Stimulated activated memory B cell treated with anti-CD40 and anti-IgM and Interleukin-4, amounts not matched to agents 10 μg/mL and 1 μg/mL and 100 μg/mL, for 72 hours (primary cell): ENCODE results near the gene PKNOX1.
"Not testable (repeated sequence)": the region's sequence is repeated elsewhere in the genome, so short reads cannot be mapped to it uniquely, and the experiment has no call there.

Experiments used
- ATAC-seq: fragments of 150-1000 bp; cut with Tn5 transposase; 2 replicates; pipeline ENCODE4 v1.10.0; 2021
- H3K27ac Mint-ChIP-seq: one replicate; pipeline ENCODE4 v1.8.0; 2022; ENCODE audit warnings: mild to moderate bottlenecking, mixed read lengths
- H3K27me3 Mint-ChIP-seq: one replicate; pipeline ENCODE4 v1.8.0; 2022; ENCODE audit warnings: mixed read lengths
- H3K36me3 Mint-ChIP-seq: one replicate; pipeline ENCODE4 v1.8.0; 2022; ENCODE audit warnings: mixed read lengths
- H3K4me1 Mint-ChIP-seq: one replicate; pipeline ENCODE4 v1.8.0; 2022; ENCODE audit warnings: mixed read lengths
- H3K4me3 Mint-ChIP-seq: one replicate; pipeline ENCODE4 v1.8.0; 2022; ENCODE audit warnings: mild to moderate bottlenecking, moderate library complexity, mixed read lengths
- H3K9me3 Mint-ChIP-seq: one replicate; pipeline ENCODE4 v1.8.0; 2022; ENCODE audit warnings: mixed read lengths

PKNOX1 gene

DNA sequence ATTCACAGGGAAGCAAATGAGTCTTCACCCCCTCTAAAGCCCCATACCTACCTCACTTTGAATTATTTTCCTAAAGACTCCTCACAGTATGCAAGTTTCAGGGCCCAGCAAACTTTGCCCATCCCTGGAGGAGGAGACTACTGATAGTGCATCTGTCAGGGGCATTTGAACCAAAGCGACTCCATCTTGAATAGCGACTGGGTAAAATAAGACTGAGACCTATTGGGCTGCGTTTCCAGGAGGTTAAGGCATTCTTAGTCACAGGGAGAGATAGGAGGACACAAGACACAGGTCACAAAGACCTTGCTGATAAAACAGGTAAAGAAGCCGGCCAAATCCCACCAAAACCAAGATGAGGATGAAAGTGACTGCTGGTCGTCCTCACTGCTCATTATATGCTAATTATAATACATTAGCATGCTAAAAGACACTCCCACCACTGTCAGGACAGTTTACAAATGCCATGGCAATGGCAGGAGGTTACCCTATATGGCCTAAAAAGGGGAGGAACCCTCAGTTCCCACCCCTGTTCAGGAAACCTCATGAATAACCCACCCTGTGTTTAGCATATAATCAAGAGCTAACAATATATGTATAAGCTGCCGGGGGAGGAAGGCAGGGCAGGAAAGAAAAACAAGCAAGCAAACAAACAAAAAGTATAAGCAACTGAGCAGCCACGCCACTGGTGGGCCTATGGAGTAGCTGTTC lies 3.3 kb upstream of the PKNOX1 start:
- H3K27me3 Mint-ChIP-seq = no peaks in the 10 kb centered on the region
- H3K36me3 Mint-ChIP-seq = no peaks in the 10 kb centered on the region
- no peak overlapping the region for H3K27ac Mint-ChIP-seq
- H3K4me3 Mint-ChIP-seq = no peak overlapping the region
- no peak for ATAC-seq
- H3K9me3 Mint-ChIP-seq = no peaks in the 10 kb centered on the region
- H3K4me1 Mint-ChIP-seq = peaks cover 8% of the 10 kb centered on the region

DNA sequence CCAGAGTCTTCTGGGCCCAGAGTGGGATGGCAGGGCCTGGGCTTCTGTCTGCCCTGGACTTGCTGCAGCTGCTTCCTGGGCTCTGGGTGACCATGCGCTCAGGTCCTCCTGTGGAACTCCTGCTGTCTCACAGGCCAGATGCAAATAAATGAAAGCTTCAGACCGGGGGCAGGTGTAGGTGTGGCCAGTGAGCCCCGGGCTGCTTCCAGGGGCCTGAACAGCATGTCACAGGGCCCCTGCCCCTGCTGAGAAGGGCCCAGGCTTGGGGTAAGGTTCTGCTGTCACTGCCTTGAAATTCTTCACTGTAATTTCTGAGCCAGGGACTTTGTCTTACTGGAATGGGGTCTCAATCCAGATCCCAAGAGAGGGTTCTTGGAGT lies 2.5 kb upstream of the PKNOX1 start:
- Mint-ChIP-seq H3K4me1 (peaks cover 15% of the 10 kb centered on the region), H3K27me3 (no peaks in the 10 kb centered on the region), H3K4me3 (no peak overlapping the region), H3K36me3 (no peaks in the 10 kb centered on the region), H3K27ac (no peak overlapping the region), H3K9me3 (no peaks in the 10 kb centered on the region)
- no peak for ATAC-seq

DNA sequence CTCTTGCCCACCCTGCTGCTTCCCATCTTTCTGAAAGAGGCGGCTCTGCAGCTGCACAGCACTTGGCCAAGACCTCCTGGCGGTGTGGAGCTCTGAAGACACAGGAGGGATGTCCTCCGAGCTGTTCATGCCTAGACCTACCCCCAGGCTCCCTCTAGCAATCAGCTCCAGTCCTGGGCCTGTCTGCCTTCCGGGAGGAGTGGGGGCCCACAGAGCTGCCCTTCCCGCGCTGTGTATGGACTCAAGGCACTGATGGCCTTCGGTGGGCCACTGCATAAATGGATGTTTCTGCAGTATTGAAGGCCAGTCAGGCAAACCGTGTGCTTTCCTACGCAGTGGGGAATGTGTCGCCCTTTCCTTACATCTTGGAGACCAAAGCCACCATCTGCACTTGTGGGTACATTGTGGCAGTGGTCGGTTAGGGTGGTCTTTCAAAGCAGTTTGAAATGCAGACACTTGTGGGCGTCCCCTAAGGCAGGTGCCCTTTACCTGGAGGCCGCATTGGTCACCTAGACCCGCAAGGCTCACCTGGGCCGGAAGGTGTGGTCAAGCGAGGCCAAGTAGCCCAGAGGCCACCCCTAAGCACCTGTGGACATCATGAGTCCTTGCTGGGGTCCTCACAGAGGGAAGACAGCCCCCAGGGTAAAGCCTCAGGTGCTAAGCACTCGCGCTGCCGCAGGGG lies 912 bp upstream of the PKNOX1 start:
- Mint-ChIP-seq H3K27me3 (no peaks in the 10 kb centered on the region), H3K9me3 (no peaks in the 10 kb centered on the region), H3K4me3 (peak overlapping the region; percentile 77), H3K36me3 (peaks cover 6% of the 10 kb centered on the region), H3K27ac (peak overlapping the region; percentile 81), H3K4me1 (peaks cover 24% of the 10 kb centered on the region)
- no peak for ATAC-seq

DNA sequence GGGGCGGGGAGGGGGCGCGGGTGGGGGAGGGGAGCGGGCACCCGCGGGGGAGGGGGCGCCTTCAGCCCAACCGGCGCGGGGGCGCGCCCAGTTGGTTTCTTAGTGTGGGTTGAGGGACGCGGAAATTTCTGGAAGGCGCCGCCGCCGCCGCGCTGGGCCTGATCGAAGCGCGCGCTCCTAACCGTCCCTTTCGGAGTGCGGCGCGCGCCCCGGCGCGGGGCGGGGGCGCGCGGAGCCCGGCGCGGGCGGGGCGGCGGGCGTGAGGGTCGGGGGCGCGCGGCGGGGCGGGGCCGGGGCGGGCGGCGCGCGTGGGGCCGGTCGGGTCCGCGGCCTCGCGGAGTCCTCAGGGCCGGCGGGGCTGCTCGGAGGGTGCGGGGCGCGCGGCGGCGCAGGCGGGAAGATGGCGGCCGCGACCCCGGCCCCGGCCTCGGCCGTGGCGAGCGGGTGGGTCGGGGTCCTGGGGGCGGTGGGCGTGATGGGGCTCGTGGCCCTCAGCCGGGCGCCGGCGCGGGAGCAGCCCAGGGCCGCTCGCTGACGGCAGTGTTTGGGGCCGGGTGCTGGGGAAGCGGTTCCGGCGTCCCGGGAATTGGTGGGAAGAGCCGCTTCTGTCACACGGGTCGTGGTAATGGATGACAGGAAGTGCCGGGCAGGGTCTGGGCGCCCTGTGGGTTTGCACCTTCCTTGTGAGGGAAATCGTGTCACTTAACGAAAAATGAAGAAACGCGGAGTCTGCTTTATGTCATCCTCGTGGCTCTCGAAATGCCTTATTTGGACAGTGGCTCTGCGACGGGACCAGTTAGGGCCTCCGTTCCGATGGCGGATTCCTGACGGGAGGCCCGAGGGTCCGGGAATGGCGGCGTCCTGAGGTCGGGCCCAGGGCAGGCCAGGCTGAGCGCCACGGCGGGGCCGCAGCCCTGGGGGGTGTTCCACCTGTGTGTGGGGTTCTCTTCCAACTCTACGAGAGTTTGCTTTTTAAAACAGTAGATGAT lies 764 bp downstream of the PKNOX1 start:
- H3K9me3 Mint-ChIP-seq = no peaks in the 10 kb centered on the region
- peaks cover 12% of the 10 kb centered on the region for H3K36me3 Mint-ChIP-seq
- no peaks in the 10 kb centered on the region for H3K27me3 Mint-ChIP-seq
- H3K4me1 Mint-ChIP-seq = peaks cover 29% of the 10 kb centered on the region
- H3K4me3 Mint-ChIP-seq = peak overlapping the region; percentile 88
- H3K27ac Mint-ChIP-seq = peak overlapping the region; percentile 81
- ATAC-seq = peak; percentile 42

DNA sequence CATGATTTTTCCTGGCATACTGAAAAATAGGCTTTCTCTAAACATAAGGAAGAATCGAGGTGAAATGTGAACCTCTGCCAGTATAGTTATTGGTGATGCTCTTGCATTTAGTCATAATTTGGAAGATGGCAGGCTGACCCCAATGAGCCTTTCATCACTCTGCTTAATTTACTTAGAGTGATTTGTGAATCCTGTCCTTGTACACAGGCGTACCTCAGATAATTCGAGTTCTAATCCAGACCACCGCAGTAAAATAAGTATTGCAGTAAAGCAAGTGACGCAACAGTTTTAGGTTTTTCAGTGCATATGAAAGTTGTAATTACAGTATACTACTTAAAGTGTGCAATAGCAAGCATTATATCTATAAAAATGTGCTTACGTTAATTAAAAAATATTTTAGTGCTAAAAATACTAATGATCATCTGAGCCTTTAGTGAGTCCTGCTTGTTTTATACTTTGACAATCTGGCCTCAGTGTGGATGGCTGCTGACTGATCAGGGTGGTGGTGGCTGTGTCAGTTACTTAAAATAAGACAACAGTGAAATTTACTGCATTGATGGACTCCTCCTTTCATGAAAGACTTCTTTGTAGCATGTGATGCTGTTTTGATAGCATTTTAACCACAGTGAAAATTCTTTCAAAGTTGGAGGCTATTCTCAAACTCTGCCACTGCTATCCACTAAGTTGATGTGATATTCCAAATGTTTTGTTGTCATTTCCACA lies 1.7 kb downstream of the PKNOX1 start:
- no peaks in the 10 kb centered on the region for H3K27me3 Mint-ChIP-seq
- H3K9me3 Mint-ChIP-seq = no peaks in the 10 kb centered on the region
- peaks cover 38% of the 10 kb centered on the region for H3K4me1 Mint-ChIP-seq
- H3K36me3 Mint-ChIP-seq = peaks cover 16% of the 10 kb centered on the region
- H3K27ac Mint-ChIP-seq = peak overlapping the region; percentile 81
- H3K4me3 Mint-ChIP-seq = peak overlapping the region; percentile 88
- no peak for ATAC-seq

DNA sequence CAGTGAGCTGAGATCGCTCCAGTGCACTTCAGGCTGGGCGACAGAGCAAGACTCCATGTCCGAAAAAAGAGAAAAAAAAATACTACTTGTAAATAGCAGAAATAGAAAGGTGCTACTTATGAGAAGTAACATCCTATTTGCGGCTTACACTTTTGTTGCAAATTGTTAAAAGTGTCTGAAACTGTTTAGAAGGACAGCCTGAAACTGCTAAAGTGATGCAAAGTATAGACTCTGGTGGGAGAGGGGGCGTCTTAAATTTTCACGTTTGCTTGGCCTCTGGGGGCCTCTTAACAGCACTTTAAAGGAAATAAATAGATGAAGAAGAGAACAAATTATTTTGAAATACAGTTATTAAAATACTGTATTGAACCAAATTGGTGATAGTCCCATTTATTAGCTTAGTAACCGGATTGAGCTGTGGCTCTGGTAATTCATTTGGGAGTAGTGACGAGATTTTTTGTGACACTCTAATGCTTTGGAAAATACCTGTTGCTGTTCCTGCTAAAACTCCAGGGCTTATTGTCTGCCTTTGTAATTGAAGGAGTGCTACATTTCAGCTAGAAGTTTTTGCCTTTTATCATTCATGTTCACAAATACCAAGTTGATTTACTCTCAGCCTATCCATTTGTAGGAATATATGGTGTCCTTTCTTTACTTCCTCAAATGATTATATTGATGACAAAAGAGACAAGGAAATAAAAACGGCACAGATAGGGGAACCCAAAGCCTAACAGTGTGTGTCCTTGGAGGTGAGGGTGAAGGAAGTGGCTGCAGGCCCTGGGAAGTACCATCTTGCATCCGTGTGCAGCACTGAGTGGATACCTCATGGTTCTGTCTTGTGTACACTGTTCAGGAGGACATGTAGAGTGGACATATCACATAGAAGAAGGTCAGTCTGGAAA lies 6.2 kb downstream of the PKNOX1 start:
- peaks cover 17% of the 10 kb centered on the region for H3K36me3 Mint-ChIP-seq
- no peak overlapping the region for H3K4me3 Mint-ChIP-seq
- H3K4me1 Mint-ChIP-seq = peaks cover 44% of the 10 kb centered on the region
- no peaks in the 10 kb centered on the region for H3K9me3 Mint-ChIP-seq
- no peak overlapping the region for H3K27ac Mint-ChIP-seq
- H3K27me3 Mint-ChIP-seq = no peaks in the 10 kb centered on the region
- ATAC-seq = no peak

DNA sequence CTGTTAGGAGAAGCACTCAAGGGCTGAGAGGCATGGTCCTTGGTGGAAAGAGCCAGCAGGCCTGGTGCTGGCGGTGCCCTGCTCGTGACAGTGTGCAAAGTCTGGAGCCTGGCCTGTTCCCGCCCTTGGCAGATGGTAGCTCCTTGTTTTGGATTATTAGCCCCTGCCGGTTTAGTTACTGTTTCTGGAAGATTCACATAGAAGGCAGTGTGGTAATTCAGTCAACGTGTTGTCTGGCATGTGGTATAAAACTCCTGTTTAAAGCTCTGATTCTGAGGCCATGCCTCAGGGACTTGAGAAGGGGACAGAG lies 6.8 kb downstream of the PKNOX1 start:
- H3K27me3 Mint-ChIP-seq = no peaks in the 10 kb centered on the region
- H3K4me1 Mint-ChIP-seq = peaks cover 46% of the 10 kb centered on the region
- H3K9me3 Mint-ChIP-seq = no peaks in the 10 kb centered on the region
- H3K27ac Mint-ChIP-seq = no peak overlapping the region
- ATAC-seq = no peak
- H3K4me3 Mint-ChIP-seq = no peak overlapping the region
- H3K36me3 Mint-ChIP-seq = peaks cover 17% of the 10 kb centered on the region

DNA sequence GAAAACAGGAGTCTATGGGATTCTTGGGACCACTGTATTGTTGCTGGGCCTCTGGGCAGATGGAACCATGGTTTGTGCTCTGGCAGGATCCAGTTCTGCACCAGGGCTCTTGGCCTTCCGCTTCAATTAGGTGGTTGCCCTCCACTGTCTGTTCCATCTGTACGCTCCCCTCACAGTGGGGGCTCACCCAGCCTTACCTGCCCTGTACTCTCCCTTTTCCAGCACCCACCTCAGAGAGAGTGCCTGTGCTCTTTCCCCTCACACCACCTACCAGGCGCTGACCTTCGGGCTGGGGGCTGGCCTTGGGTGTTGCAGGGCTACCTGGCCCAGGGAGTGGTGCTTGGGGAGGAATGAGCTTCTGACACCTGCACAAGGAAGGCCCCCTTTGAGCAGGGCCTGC lies 7.5 kb downstream of the PKNOX1 start:
- H3K27me3 Mint-ChIP-seq = no peaks in the 10 kb centered on the region
- H3K9me3 Mint-ChIP-seq = no peaks in the 10 kb centered on the region
- ATAC-seq = no peak
- H3K4me1 Mint-ChIP-seq = peaks cover 46% of the 10 kb centered on the region
- no peak overlapping the region for H3K27ac Mint-ChIP-seq
- H3K36me3 Mint-ChIP-seq = peaks cover 21% of the 10 kb centered on the region
- H3K4me3 Mint-ChIP-seq = no peak overlapping the region

DNA sequence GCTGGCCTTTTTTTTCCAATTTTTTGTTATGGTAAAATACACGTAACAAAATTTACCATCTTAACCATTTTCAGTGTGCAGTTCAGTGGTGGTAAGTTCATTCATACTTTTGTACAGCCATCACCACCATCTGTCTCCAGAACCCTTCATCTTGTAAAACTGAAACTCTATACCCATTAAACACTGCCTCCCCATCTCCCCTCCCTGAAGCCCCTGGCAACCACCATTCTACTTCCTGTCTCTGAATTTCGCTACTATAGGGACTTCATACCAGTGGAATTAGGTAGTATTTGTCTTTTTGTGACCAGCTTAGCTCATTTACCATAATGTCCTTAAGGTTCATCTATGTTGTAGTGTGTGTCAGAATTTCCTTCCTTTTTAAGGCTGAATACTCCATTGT lies 8.7 kb downstream of the PKNOX1 start:
- Mint-ChIP-seq H3K4me3 (no peak overlapping the region), H3K27me3 (no peaks in the 10 kb centered on the region), H3K36me3 (peaks cover 16% of the 10 kb centered on the region), H3K9me3 (no peaks in the 10 kb centered on the region), H3K27ac (no peak overlapping the region), H3K4me1 (peaks cover 39% of the 10 kb centered on the region)
- no peak for ATAC-seq

DNA sequence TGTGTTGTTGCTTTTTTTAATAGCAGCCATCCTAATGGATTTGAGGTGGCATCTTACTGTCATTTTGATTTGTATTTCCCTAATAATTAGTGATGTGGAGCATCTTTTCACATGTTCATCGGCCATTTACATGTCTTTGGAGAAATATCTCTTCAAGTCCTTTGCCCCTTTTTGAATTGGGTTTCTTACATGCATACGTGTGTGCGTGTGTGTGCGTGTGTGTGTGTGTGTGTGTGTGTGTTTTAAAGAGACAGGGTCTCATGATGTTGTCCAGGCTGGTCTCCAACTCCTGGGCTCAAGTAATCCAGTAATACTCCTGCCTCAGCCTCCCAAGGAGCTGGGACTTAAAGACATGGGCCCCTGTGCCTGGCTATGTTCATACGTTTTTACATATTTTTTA lies 9.5 kb downstream of the PKNOX1 start:
- Mint-ChIP-seq H3K27me3 (no peaks in the 10 kb centered on the region), H3K36me3 (peaks cover 15% of the 10 kb centered on the region), H3K4me1 (peaks cover 38% of the 10 kb centered on the region), H3K27ac (no peak overlapping the region), H3K9me3 (no peaks in the 10 kb centered on the region), H3K4me3 (no peak overlapping the region)
- ATAC-seq = no peak

DNA sequence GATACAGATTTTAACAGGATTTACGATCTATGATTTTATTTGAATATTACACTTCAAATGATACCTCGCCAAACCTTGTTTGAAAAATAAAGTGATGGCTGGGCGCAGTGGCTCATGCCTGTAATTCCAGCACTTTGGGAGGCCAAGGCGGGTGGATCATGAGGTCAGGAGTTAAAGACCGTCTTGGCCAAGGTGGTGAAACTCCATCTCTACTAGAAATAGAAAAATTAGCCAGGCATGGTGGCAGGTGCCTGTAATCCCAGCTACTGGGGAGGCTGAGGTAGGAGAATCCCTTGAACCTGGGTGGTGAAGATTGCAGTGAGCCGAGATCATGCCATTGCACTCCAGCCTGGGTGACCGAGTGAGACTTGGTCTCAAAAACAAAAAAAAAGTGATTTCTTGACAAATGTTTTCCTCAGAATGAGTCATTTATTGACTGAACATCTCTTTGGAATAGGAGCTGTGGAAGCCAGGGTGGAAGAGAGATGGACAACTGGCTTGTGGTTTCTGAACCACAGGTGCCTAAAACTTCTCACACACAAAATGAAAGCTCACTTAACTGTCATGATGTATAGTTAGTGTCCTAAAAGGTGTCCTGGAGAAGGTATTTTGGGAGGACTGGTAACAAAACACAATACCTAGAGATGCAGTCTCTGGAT lies 11.9 kb downstream of the PKNOX1 start:
- ATAC-seq = no peak
- H3K4me1 Mint-ChIP-seq = peaks cover 41% of the 10 kb centered on the region
- H3K4me3 Mint-ChIP-seq = no peak overlapping the region
- peaks cover 5% of the 10 kb centered on the region for H3K36me3 Mint-ChIP-seq
- no peaks in the 10 kb centered on the region for H3K27me3 Mint-ChIP-seq
- no peaks in the 10 kb centered on the region for H3K9me3 Mint-ChIP-seq
- H3K27ac Mint-ChIP-seq = no peak overlapping the region

DNA sequence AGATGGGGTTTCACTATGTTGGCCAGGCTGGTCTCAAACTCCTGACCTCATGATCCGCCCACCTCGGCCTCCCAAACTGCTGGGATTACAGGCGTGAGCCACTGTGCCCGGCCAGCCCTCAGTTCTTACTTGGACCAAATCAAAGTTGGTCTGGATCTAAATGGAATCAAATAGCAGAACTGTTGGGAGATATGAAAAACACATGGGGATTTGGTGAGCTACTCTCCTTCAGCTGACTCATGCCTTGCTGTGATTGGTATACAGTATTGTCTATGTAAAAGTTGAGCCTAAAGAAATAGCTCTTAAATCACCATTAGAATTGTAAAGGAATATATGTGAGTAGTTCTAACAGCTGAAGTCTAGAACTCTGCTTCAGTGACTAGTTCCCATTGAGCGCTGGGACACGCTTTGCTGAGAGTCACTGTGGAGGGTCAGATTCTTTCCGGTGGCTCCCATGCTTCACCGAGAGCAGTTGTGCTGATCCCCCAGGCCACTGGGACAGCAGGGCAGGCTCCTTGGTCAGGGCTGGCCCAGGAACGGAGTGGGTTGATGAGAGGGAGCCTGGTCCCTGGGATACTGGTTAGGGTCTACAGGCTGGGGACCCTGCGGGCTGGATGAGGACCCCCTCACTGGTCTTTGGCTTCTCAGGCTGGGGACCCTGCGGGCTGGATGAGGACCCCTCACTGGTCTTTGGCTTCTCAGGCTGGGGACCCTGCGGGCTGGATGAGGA lies 14.0 kb downstream of the PKNOX1 start:
- Mint-ChIP-seq H3K36me3 (peaks cover 5% of the 10 kb centered on the region), H3K4me1 (peaks cover 38% of the 10 kb centered on the region), H3K9me3 (no peaks in the 10 kb centered on the region), H3K27ac (no peak overlapping the region), H3K27me3 (no peaks in the 10 kb centered on the region), H3K4me3 (no peak overlapping the region)
- no peak for ATAC-seq

DNA sequence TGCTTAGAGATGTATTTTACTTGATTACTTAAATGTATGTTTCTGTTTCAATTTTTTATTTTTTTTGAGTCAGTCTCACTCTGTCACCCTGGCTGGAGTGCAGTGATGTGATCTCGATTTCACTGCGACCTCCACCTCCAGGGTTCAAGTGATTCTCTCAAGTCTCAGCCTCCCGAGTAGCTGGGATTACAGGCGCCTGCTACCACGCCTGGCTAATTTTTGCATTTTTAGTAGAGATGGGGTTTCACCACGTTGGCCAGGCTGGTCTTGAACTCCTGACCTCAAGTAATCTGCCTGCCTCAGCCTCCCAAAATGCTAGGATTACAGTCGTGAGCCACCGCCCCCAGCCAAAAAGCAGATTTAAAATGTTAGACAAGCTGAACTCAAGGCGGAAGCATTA lies 15.0 kb downstream of the PKNOX1 start:
- not testable (repeated sequence) for H3K27me3 Mint-ChIP-seq, ATAC-seq, H3K36me3 Mint-ChIP-seq, H3K27ac Mint-ChIP-seq, H3K9me3 Mint-ChIP-seq, H3K4me3 Mint-ChIP-seq
- peaks cover 38% of the 10 kb centered on the region for H3K4me1 Mint-ChIP-seq
